UCSD-AML1 (cell line): ENCODE measurements around the gene AAMP.

Experiments used
- DNase-seq: peaks from one replicate; lab custom pipeline; 2025; ENCODE audit not compliant: unreplicated experiment; lab: John Stamatoyannopoulos, UW

The AAMP gene

GRCh38 chr2:218294430-218295022 lies 24.6 kb upstream of the AAMP start:
- no peak for DNase-seq

- DNase-seq: no peak
Measured at GRCh38 chr2:218293715-218294429, 23.9 kb upstream of the AAMP start.

GRCh38 chr2:218292048-218293014 lies 22.4 kb upstream of the AAMP start, which contains the start of gene TMBIM1:
Gene TMBIM1 (minus strand): TSS chr2:218292503. CDS start chr2:218282141, 10,362 bp downstream.
- peak; percentile 83 for DNase-seq

- peak; percentile 67 for DNase-seq
Measured at GRCh38 chr2:218291318-218292047, 21.5 kb upstream of the AAMP start.

GRCh38 chr2:218290316-218291261 lies 20.7 kb upstream of the AAMP start:
- peak; percentile 37 for DNase-seq

GRCh38 chr2:218289639-218290315 lies 19.8 kb upstream of the AAMP start:
- no peak for DNase-seq

GRCh38 chr2:218286570-218287459 lies 16.9 kb upstream of the AAMP start:
- peak; percentile 78 for DNase-seq

- DNase-seq: no peak
Measured at GRCh38 chr2:218285604-218286003, 15.7 kb upstream of the AAMP start.

GRCh38 chr2:218284106-218284811 lies 14.3 kb upstream of the AAMP start:
- DNase-seq: no peak

GRCh38 chr2:218282173-218282991 lies 12.4 kb upstream of the AAMP start:
- DNase-seq: no peak

GRCh38 chr2:218281449-218281848 lies 11.5 kb upstream of the AAMP start:
- no peak for DNase-seq

- no peak for DNase-seq
Measured at GRCh38 chr2:218280260-218280870, 10.4 kb upstream of the AAMP start.

- no peak for DNase-seq
Measured at GRCh38 chr2:218278531-218279360, 8.8 kb upstream of the AAMP start.

GRCh38 chr2:218277921-218278320 lies 8.0 kb upstream of the AAMP start:
- no peak for DNase-seq

GRCh38 chr2:218276986-218277755 lies 7.2 kb upstream of the AAMP start:
- DNase-seq: no peak
